ENCODE measurements around the gene MAP2K3.

DNA sequence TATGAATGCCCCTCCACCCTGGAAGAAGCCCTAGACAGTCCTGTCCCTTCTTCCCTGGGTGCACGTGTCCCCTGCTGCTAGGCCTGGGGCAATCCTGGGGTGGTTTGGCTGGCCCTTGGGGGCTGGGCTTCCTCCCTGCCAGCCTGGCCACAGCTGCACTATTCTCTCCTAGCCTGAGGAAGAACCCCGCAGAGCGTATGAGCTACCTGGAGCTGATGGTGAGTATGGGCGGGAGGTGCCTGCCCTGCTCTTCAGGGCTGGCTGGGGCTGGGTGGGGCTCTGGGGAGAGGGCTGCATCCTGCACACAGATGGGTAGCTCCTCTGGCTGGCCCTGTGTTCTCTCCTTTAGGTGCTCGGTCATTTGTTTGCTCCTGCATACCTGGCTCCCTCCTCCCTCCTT lies 28.8 kb downstream of the MAP2K3 start:
- TF ChIP-seq, protein P1, sequence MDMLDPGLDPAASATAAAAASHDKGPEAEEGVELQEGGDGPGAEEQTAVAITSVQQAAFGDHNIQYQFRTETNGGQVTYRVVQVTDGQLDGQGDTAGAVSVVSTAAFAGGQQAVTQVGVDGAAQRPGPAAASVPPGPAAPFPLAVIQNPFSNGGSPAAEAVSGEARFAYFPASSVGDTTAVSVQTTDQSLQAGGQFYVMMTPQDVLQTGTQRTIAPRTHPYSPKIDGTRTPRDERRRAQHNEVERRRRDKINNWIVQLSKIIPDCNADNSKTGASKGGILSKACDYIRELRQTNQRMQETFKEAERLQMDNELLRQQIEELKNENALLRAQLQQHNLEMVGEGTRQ (IDR thresholded peaks at IDR 0.05; ENCODE audit: low read depth, low read length): no peak
- TF ChIP-seq POLR2A (IDR thresholded peaks at IDR 0.05; ENCODE audit: low read depth, low read length): no peak
- no peak for TF ChIP-seq CTCF (conservative IDR thresholded peaks at IDR 0.05; ENCODE audit: low read depth, low read length)
- TF ChIP-seq MXI1 (IDR thresholded peaks at IDR 0.05; ENCODE audit: borderline replicate concordance, low read depth, low read length): no peak
